ENCODE measurements around the gene RNF183. TPM values are rescaled to one million over a fixed set of nuclear protein-coding genes. Genes with fewer than 3 reads are reported as not detected.

The RNF183 gene
- total RNA-seq, 1 experiment from 2014 or later: 1.5 TPM

GRCh38 chr9:113299800-113300292, 3.3 kb downstream of the RNF183 start:
- intact Hi-C loops (cut with micrococcal nuclease; ENCODE audit: unreplicated experiment): no loop called here
- H3K36me3 Mint-ChIP-seq (ENCODE audit: insufficient read depth, unreplicated experiment): no peaks in the 10 kb centered on the region
- ChIA-PET CTCF (no interaction called here), POLR2A (no interaction called here)
- Histone ChIP-seq H3K27me3 (replicated peaks; ENCODE audit: control insufficient read depth, insufficient read depth, low read length) (no peaks in the 10 kb centered on the region), H3K4me3 (ENCODE audit: low read depth, low read length) (no peak overlapping the region), H3K4me1 (peaks cover 14% of the 10 kb centered on the region), H3K36me3 (ENCODE audit: control insufficient read depth, insufficient read depth, low read length) (no peaks in the 10 kb centered on the region), H3K9me3 (no peaks in the 10 kb centered on the region)
- H3K27ac Mint-ChIP-seq (ENCODE audit: unreplicated experiment): no peak overlapping the region
- no peaks in the 10 kb centered on the region for H3K9me3 Mint-ChIP-seq (ENCODE audit: unreplicated experiment)
- TF ChIP-seq CTCF (IDR thresholded peaks at IDR 0.05; ENCODE audit: insufficient read depth in 1 of 2, low read depth in 1 of 2, low read length in 1 of 2, severe bottlenecking in 1 of 2, unreplicated experiment in 1 of 2): no peak
- no peak overlapping the region for H3K4me3 Mint-ChIP-seq (ENCODE audit: unreplicated experiment)
- BruUV-seq (replicated peaks): no TSS peak
- no peak for DNase-seq
- no peaks in the 10 kb centered on the region for H3K27me3 Mint-ChIP-seq (ENCODE audit: insufficient read depth, unreplicated experiment)
- peaks cover 24% of the 10 kb centered on the region for H3K4me1 Mint-ChIP-seq (ENCODE audit: low read depth, unreplicated experiment)

GRCh38 chr9:113298924-113299770, 4.0 kb downstream of the RNF183 start:
- H3K27ac Mint-ChIP-seq (ENCODE audit: unreplicated experiment): no peak overlapping the region
- intact Hi-C loops (cut with micrococcal nuclease; ENCODE audit: unreplicated experiment): no loop called here
- H3K36me3 Mint-ChIP-seq (ENCODE audit: insufficient read depth, unreplicated experiment): no peaks in the 10 kb centered on the region
- no TSS peak for BruUV-seq (replicated peaks)
- DNase-seq: no peak
- Histone ChIP-seq H3K9me3 (no peaks in the 10 kb centered on the region), H3K36me3 (ENCODE audit: control insufficient read depth, insufficient read depth, low read length) (no peaks in the 10 kb centered on the region), H3K27me3 (replicated peaks; ENCODE audit: control insufficient read depth, insufficient read depth, low read length) (no peaks in the 10 kb centered on the region), H3K4me1 (peaks cover 14% of the 10 kb centered on the region), H3K4me3 (ENCODE audit: low read depth, low read length) (no peak overlapping the region)
- H3K4me1 Mint-ChIP-seq (ENCODE audit: low read depth, unreplicated experiment): peaks cover 24% of the 10 kb centered on the region
- H3K27me3 Mint-ChIP-seq (ENCODE audit: insufficient read depth, unreplicated experiment): no peaks in the 10 kb centered on the region
- no peak overlapping the region for H3K4me3 Mint-ChIP-seq (ENCODE audit: unreplicated experiment)
- ChIA-PET CTCF (no interaction called here), POLR2A (no interaction called here)
- no peak for TF ChIP-seq CTCF (IDR thresholded peaks at IDR 0.05; ENCODE audit: insufficient read depth in 1 of 2, low read depth in 1 of 2, low read length in 1 of 2, severe bottlenecking in 1 of 2, unreplicated experiment in 1 of 2)
- H3K9me3 Mint-ChIP-seq (ENCODE audit: unreplicated experiment): no peaks in the 10 kb centered on the region

- H3K27me3 Mint-ChIP-seq (ENCODE audit: insufficient read depth, unreplicated experiment): no peaks in the 10 kb centered on the region
- no TSS peak for BruUV-seq (replicated peaks)
- H3K4me3 Mint-ChIP-seq (ENCODE audit: unreplicated experiment): no peak overlapping the region
- POLR2A ChIA-PET: no interaction called here
- intact Hi-C loops (cut with micrococcal nuclease; ENCODE audit: unreplicated experiment): no loop called here
- Histone ChIP-seq H3K36me3 (ENCODE audit: control insufficient read depth, insufficient read depth, low read length) (no peaks in the 10 kb centered on the region), H3K4me1 (peaks cover 12% of the 10 kb centered on the region), H3K27me3 (replicated peaks; ENCODE audit: control insufficient read depth, insufficient read depth, low read length) (no peaks in the 10 kb centered on the region), H3K4me3 (ENCODE audit: low read depth, low read length) (no peak overlapping the region), H3K9me3 (no peaks in the 10 kb centered on the region)
- H3K27ac Mint-ChIP-seq (ENCODE audit: unreplicated experiment): no peak overlapping the region
- peaks cover 21% of the 10 kb centered on the region for H3K4me1 Mint-ChIP-seq (ENCODE audit: low read depth, unreplicated experiment)
- H3K9me3 Mint-ChIP-seq (ENCODE audit: unreplicated experiment): no peaks in the 10 kb centered on the region
- H3K36me3 Mint-ChIP-seq (ENCODE audit: insufficient read depth, unreplicated experiment): peaks cover 3% of the 10 kb centered on the region
- CTCF ChIA-PET: no interaction called here
- no peak for DNase-seq
- no peak for TF ChIP-seq CTCF (IDR thresholded peaks at IDR 0.05; ENCODE audit: insufficient read depth in 1 of 2, low read depth in 1 of 2, low read length in 1 of 2, severe bottlenecking in 1 of 2, unreplicated experiment in 1 of 2)
These were observed 4.9 kb downstream of the RNF183 start for GRCh38 chr9:113298311-113298710.
